Loucy (cell line): ENCODE data around the gene PRSS12.

Experiments
- H2AFZ ChIP-seq: fragments of 200-600 bp; sonication (generic); 2 replicates; pipeline ENCODE4 v1.6.0; 2016; ENCODE audit warnings: antibody characterized with exemption, mild to moderate bottlenecking, low read length, moderate library complexity
- H3F3A ChIP-seq: fragments of 200-600 bp; 2 replicates; pipeline ENCODE4 v1.6.0; 2016; ENCODE audit warnings: antibody characterized with exemption, low read depth, mild to moderate bottlenecking
- H3K27me3 ChIP-seq: fragments of 200-600 bp; sonication (generic); 2 replicates; pipeline ENCODE4 v1.6.1; 2014; ENCODE audit warnings: low read length, mild to moderate bottlenecking; ENCODE audit not compliant: insufficient read depth, poor library complexity, severe bottlenecking
- H3K36me3 ChIP-seq: fragments of 200-600 bp; sonication (generic); 2 replicates; pipeline ENCODE4 v1.6.1; 2016; ENCODE audit warnings: low read length; ENCODE audit not compliant: insufficient read depth
- H3K4me1 ChIP-seq: fragments of 200-600 bp; sonication (generic); 2 replicates; pipeline ENCODE4 v1.5.1; 2014; ENCODE audit warnings: low read length, mild to moderate bottlenecking; ENCODE audit not compliant: insufficient read depth, poor library complexity, severe bottlenecking
- H3K4me2 ChIP-seq: fragments of 200-600 bp; sonication (generic); 2 replicates; pipeline ENCODE4 v1.6.0; 2014; ENCODE audit warnings: antibody characterized with exemption, low read length, low read depth, mild to moderate bottlenecking; ENCODE audit not compliant: poor library complexity, severe bottlenecking
- H3K4me3 ChIP-seq: fragments of 200-600 bp; sonication (generic); 2 replicates; pipeline ENCODE4 v1.5.1; 2014; ENCODE audit warnings: low read length, mild to moderate bottlenecking, mixed read lengths; ENCODE audit not compliant: poor library complexity, severe bottlenecking
- H3K79me2 ChIP-seq: fragments of 200-600 bp; sonication (generic); 2 replicates; pipeline ENCODE4 v1.6.1; 2014; ENCODE audit warnings: low read length; ENCODE audit not compliant: insufficient read depth
- H3K9ac ChIP-seq: fragments of 200-600 bp; sonication (generic); 2 replicates; pipeline ENCODE4 v1.6.0; 2014; ENCODE audit warnings: mild to moderate bottlenecking, low read depth, low read length, moderate library complexity; ENCODE audit not compliant: poor library complexity, severe bottlenecking
- H3K9me2 ChIP-seq: fragments of 200-600 bp; sonication (generic); replicated peaks from 2 replicates; pipeline ENCODE4 v1.6.1; 2016; ENCODE audit warnings: low read depth, low read length, mixed read lengths
- H3K9me3 ChIP-seq: fragments of 200-600 bp; sonication (generic); 2 replicates; pipeline ENCODE4 v1.6.1; 2014; ENCODE audit warnings: mild to moderate bottlenecking, antibody characterized with exemption, low read length, low read depth; ENCODE audit not compliant: insufficient read depth
- H4K20me1 ChIP-seq: fragments of 200-600 bp; sonication (generic); 2 replicates; pipeline ENCODE4 v1.6.0; 2014; ENCODE audit warnings: antibody characterized with exemption, low read length, mild to moderate bottlenecking; ENCODE audit not compliant: insufficient read depth, poor library complexity, severe bottlenecking
- EZH2phosphoT487 ChIP-seq: fragments of 200-600 bp; IDR thresholded peaks from 2 replicates; pipeline ENCODE4 v1.6.1; 2018; ENCODE audit warnings: antibody characterized with exemption, mild to moderate bottlenecking, moderate library complexity, borderline replicate concordance
- TF ChIP-seq, protein P1 (sequence below): fragments of 200-600 bp; sonication (generic); conservative IDR thresholded peaks from 2 replicates; pipeline ENCODE4 v1.5.1; 2014; ENCODE audit warnings: mild to moderate bottlenecking, antibody characterized with exemption, low read length

Gene PRSS12

DNA sequence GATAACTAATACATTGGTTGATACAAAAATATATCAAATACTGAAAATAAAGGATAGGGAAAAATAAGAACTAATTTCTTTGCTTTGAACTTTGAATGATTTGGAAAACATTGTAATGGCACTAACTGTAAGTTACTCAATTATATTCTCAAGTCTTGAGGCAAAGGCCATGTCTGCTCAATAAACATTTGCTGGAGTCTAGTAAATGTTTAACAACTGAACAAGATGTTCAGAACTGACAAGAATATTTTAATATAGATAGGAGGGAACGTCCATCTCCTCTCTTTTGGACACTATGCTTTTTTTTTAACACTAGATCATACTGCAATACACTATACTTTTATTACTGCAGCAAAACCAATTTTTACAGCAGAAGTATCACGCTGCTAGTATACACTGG lies 76.2 kb downstream of the PRSS12 start:
- no peak overlapping the region for H3K4me3 ChIP-seq
- no peak overlapping the region for H2AFZ ChIP-seq
- TF ChIP-seq EZH2phosphoT487: no peak
- TF ChIP-seq, protein P1, sequence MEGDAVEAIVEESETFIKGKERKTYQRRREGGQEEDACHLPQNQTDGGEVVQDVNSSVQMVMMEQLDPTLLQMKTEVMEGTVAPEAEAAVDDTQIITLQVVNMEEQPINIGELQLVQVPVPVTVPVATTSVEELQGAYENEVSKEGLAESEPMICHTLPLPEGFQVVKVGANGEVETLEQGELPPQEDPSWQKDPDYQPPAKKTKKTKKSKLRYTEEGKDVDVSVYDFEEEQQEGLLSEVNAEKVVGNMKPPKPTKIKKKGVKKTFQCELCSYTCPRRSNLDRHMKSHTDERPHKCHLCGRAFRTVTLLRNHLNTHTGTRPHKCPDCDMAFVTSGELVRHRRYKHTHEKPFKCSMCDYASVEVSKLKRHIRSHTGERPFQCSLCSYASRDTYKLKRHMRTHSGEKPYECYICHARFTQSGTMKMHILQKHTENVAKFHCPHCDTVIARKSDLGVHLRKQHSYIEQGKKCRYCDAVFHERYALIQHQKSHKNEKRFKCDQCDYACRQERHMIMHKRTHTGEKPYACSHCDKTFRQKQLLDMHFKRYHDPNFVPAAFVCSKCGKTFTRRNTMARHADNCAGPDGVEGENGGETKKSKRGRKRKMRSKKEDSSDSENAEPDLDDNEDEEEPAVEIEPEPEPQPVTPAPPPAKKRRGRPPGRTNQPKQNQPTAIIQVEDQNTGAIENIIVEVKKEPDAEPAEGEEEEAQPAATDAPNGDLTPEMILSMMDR: no peak
- peaks cover 27% of the 10 kb centered on the region for H4K20me1 ChIP-seq
- H3K9ac ChIP-seq: no peak overlapping the region
- peaks cover 29% of the 10 kb centered on the region for H3K4me1 ChIP-seq
- no peaks in the 10 kb centered on the region for H3F3A ChIP-seq
- no peaks in the 10 kb centered on the region for H3K27me3 ChIP-seq
- H3K9me3 ChIP-seq: no peaks in the 10 kb centered on the region
- H3K79me2 ChIP-seq: peaks cover 31% of the 10 kb centered on the region
- H3K9me2 ChIP-seq: no peaks in the 10 kb centered on the region
- H3K36me3 ChIP-seq: 0 out of 2 replicates have a peak, but pooled peaks cover 3% of the 10 kb centered on the region
- H3K4me2 ChIP-seq: no peak overlapping the region

DNA sequence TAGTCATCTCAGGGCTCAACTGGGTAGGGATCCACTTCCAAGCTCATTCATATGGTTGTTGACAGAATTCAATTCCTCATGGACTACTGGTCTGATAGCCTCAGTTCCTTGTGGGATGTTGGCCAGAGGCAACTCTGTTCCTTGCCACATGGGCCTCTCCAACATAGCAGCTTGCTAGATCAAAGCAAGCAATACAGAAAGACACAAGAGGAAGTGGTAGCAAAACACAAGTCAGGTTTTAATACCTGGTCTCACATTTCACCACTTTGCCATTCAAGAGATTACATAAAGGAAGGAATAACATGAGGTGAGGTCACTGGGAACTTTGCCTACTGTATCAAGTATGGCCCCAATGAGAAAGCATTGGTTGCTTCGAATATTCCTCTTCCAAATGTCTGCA lies 79.2 kb downstream of the PRSS12 start:
- H3K27me3 ChIP-seq: no peaks in the 10 kb centered on the region
- no peak overlapping the region for H2AFZ ChIP-seq
- no peaks in the 10 kb centered on the region for H3K9me2 ChIP-seq
- H3K9me3 ChIP-seq: no peaks in the 10 kb centered on the region
- no peaks in the 10 kb centered on the region for H3F3A ChIP-seq
- TF ChIP-seq, protein P1: no peak
- no peak for TF ChIP-seq EZH2phosphoT487
- H3K79me2 ChIP-seq: peaks cover 1% of the 10 kb centered on the region
- H3K9ac ChIP-seq: no peak overlapping the region
- peaks cover 9% of the 10 kb centered on the region for H3K4me1 ChIP-seq
- H4K20me1 ChIP-seq: no peaks in the 10 kb centered on the region
- H3K36me3 ChIP-seq: no peaks in the 10 kb centered on the region
- H3K4me2 ChIP-seq: no peak overlapping the region
- no peak overlapping the region for H3K4me3 ChIP-seq

DNA sequence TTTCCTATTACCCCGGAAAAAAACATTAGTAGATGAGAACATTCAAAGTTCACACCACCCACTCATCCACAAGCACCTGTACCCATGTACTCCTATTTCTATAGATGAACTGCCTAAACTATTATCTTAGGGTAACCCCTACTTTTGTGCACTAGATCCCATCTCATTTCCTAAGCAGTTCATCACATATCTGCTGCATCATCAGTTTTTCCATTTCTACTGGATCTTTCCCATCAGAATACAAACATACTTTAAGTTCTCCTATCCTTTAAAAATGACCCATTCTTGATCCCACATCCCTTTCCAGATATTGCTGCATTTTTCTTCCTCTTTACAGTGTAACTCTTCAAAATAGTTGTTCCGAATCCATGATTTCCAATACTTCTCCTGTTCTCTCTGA lies 81.0 kb downstream of the PRSS12 start:
- H3K9me3 ChIP-seq: no peaks in the 10 kb centered on the region
- TF ChIP-seq, protein P1: no peak
- TF ChIP-seq EZH2phosphoT487: no peak
- H3K36me3 ChIP-seq: no peaks in the 10 kb centered on the region
- H3K4me2 ChIP-seq: no peak overlapping the region
- no peaks in the 10 kb centered on the region for H4K20me1 ChIP-seq
- no peaks in the 10 kb centered on the region for H3K27me3 ChIP-seq
- H2AFZ ChIP-seq: no peak overlapping the region
- H3K79me2 ChIP-seq: no peaks in the 10 kb centered on the region
- H3K9ac ChIP-seq: no peak overlapping the region
- no peaks in the 10 kb centered on the region for H3K9me2 ChIP-seq
- no peaks in the 10 kb centered on the region for H3F3A ChIP-seq
- H3K4me3 ChIP-seq: no peak overlapping the region
- peaks cover 5% of the 10 kb centered on the region for H3K4me1 ChIP-seq
